GM06990 (cell line): ENCODE measurements around the gene FAT1.

Source experiments
- DNase-seq: peaks from one replicate; pipeline ENCODE4 v3.0.0-alpha.2; 2011; ENCODE audit not compliant: insufficient read length; ENCODE audit errors: extremely low read depth
- H3K27me3 ChIP-seq: replicated peaks from 2 replicates; pipeline ENCODE4 v1.6.0; 2011; ENCODE audit warnings: low read length; ENCODE audit not compliant: control insufficient read depth, insufficient read depth
- H3K36me3 ChIP-seq: 2 replicates; pipeline ENCODE4 v1.5.1; 2011; ENCODE audit warnings: low read length; ENCODE audit not compliant: control insufficient read depth, insufficient read depth
- H3K4me3 ChIP-seq: replicated peaks from 2 replicates; pipeline ENCODE4 v1.5.1; 2011; ENCODE audit warnings: low read depth, mild to moderate bottlenecking, control low read depth, low read length
- TF ChIP-seq, protein P1 (sequence below): IDR thresholded peaks from 2 replicates; pipeline ENCODE4 v1.5.1; 2011; ENCODE audit warnings: low read length, control low read depth, mild to moderate bottlenecking, inconsistent platforms; ENCODE audit not compliant: insufficient read depth, poor library complexity, severe bottlenecking

The FAT1 gene

GRCh38 chr4:186554914-186555827 lies 168.5 kb downstream of the FAT1 start, which contains the start of gene MTNR1A:
MTNR1A (minus strand) TSS chr4:186555567; CDS start chr4:186555365, 202 bp downstream.
- DNase-seq = no peak
- Histone ChIP-seq H3K36me3 (no peaks in the 10 kb centered on the region), H3K27me3 (no peaks in the 10 kb centered on the region), H3K4me3 (no peak within 1 kb of the TSS)
- TF ChIP-seq, protein P1, sequence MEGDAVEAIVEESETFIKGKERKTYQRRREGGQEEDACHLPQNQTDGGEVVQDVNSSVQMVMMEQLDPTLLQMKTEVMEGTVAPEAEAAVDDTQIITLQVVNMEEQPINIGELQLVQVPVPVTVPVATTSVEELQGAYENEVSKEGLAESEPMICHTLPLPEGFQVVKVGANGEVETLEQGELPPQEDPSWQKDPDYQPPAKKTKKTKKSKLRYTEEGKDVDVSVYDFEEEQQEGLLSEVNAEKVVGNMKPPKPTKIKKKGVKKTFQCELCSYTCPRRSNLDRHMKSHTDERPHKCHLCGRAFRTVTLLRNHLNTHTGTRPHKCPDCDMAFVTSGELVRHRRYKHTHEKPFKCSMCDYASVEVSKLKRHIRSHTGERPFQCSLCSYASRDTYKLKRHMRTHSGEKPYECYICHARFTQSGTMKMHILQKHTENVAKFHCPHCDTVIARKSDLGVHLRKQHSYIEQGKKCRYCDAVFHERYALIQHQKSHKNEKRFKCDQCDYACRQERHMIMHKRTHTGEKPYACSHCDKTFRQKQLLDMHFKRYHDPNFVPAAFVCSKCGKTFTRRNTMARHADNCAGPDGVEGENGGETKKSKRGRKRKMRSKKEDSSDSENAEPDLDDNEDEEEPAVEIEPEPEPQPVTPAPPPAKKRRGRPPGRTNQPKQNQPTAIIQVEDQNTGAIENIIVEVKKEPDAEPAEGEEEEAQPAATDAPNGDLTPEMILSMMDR = no peak

DNA sequence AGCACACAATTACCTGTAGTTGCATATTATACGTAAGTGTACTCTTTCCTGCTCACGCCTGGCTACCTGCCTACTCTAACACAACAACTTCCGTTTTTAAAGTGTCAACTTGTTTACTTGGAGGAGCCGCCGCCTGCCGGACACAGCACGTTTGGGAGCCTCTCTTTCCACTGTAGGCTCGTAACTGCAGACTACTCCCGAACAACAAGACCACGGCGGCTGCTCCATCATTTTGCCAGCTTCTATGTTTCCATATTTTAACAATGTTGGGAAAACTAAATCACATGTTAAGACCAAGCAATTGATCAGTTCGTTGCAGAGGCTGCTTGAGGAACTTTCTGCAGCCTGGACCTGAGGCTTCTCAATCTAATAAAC lies 169.1 kb downstream of the FAT1 start:
- TF ChIP-seq, protein P1 = no peak
- no peaks in the 10 kb centered on the region for H3K36me3 ChIP-seq
- no peak for DNase-seq
- H3K27me3 ChIP-seq = no peaks in the 10 kb centered on the region
- no peak overlapping the region for H3K4me3 ChIP-seq

GRCh38 chr4:186553717-186554116 lies 169.9 kb downstream of the FAT1 start:
- DNase-seq = no peak
- TF ChIP-seq, protein P1 = no peak
- Histone ChIP-seq H3K36me3 (no peaks in the 10 kb centered on the region), H3K27me3 (no peaks in the 10 kb centered on the region), H3K4me3 (no peak overlapping the region)

- Histone ChIP-seq H3K36me3 (no peaks in the 10 kb centered on the region), H3K4me3 (no peak overlapping the region), H3K27me3 (no peaks in the 10 kb centered on the region)
- no peak for DNase-seq
- TF ChIP-seq, protein P1 = no peak
These were observed 171.8 kb downstream of the FAT1 start for GRCh38 chr4:186551849-186552248.

DNA sequence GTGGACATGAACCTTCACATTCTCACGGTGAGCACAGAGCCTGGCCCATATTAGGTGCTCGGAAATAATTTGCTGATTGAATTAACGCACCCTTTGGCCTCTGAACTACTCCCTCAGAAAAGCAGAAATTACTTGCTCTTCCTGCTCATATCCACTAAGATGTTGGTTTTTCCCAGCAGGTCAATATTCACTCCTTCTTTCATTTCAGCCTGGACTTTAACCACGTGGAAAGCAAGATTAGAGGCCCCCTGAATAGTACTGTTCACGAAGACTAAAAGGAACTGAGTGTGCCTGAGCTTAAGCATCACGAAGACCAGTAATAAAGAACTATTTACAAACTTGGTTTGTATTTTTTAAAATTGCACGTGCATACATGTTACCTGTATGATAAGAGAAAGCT lies 178.2 kb downstream of the FAT1 start:
- no peaks in the 10 kb centered on the region for H3K27me3 ChIP-seq
- H3K4me3 ChIP-seq = no peak overlapping the region
- no peak for DNase-seq
- no peaks in the 10 kb centered on the region for H3K36me3 ChIP-seq
- TF ChIP-seq, protein P1 = no peak
